ENCODE measurements around the gene DENND6B.

The DENND6B gene

GRCh38 chr22:50280708-50281383 is 46.0 kb downstream of the DENND6B start:
- TF ChIP-seq REST (IDR thresholded peaks at IDR 0.05; ENCODE audit: low read depth) (no peak), ZBTB7A (IDR thresholded peaks at IDR 0.05; ENCODE audit: low read depth) (no peak), NFIC (IDR thresholded peaks at IDR 0.05) (no peak), MAX (IDR thresholded peaks at IDR 0.05) (no peak), CREB1 (IDR thresholded peaks at IDR 0.05; ENCODE audit: low read depth) (no peak), RAD21 (IDR thresholded peaks at IDR 0.05; ENCODE audit: low read depth) (no peak), USF1 (IDR thresholded peaks at IDR 0.05) (no peak), CEBPB (IDR thresholded peaks at IDR 0.05) (no peak), EGR1 (IDR thresholded peaks at IDR 0.05) (no peak)

GRCh38 chr22:50280022-50280707 is 46.6 kb downstream of the DENND6B start:
- TF ChIP-seq MAX (IDR thresholded peaks at IDR 0.05) = no peak
- TF ChIP-seq ZBTB7A (IDR thresholded peaks at IDR 0.05; ENCODE audit: low read depth) = no peak

GRCh38 chr22:50278956-50279619 is 47.7 kb downstream of the DENND6B start:
- TF ChIP-seq RAD21 (IDR thresholded peaks at IDR 0.05; ENCODE audit: low read depth) (no peak), USF1 (IDR thresholded peaks at IDR 0.05) (no peak), ZBTB7A (IDR thresholded peaks at IDR 0.05; ENCODE audit: low read depth) (no peak), NFIC (IDR thresholded peaks at IDR 0.05) (no peak), EP300 (IDR thresholded peaks at IDR 0.05; ENCODE audit: borderline replicate concordance) (no peak), EGR1 (IDR thresholded peaks at IDR 0.05) (no peak), MAX (IDR thresholded peaks at IDR 0.05) (no peak), TCF12 (IDR thresholded peaks at IDR 0.05; ENCODE audit: low read depth) (no peak), TEAD4 (IDR thresholded peaks at IDR 0.05) (no peak), TAF1 (IDR thresholded peaks at IDR 0.05; ENCODE audit: low read depth) (no peak)

- TF ChIP-seq USF1 (IDR thresholded peaks at IDR 0.05) = no peak
- no peak for TF ChIP-seq YY1 (IDR thresholded peaks at IDR 0.05; ENCODE audit: low read depth)
- no peak for TF ChIP-seq EGR1 (IDR thresholded peaks at IDR 0.05)
- TF ChIP-seq ZBTB7A (IDR thresholded peaks at IDR 0.05; ENCODE audit: low read depth) = no peak
- TF ChIP-seq CEBPB (IDR thresholded peaks at IDR 0.05) = no peak
- no peak for TF ChIP-seq TCF12 (IDR thresholded peaks at IDR 0.05; ENCODE audit: low read depth)
- TF ChIP-seq MAX (IDR thresholded peaks at IDR 0.05) = no peak
- TF ChIP-seq REST (IDR thresholded peaks at IDR 0.05; ENCODE audit: low read depth) = no peak
- no peak for TF ChIP-seq TEAD4 (IDR thresholded peaks at IDR 0.05)
- no peak for TF ChIP-seq RAD21 (IDR thresholded peaks at IDR 0.05; ENCODE audit: low read depth)
- no peak for TF ChIP-seq CREB1 (IDR thresholded peaks at IDR 0.05; ENCODE audit: low read depth)
- TF ChIP-seq EP300 (IDR thresholded peaks at IDR 0.05; ENCODE audit: borderline replicate concordance) = no peak
- no peak for TF ChIP-seq FOXM1 (IDR thresholded peaks at IDR 0.05; ENCODE audit: borderline replicate concordance, low read depth)
- no peak for TF ChIP-seq TAF1 (IDR thresholded peaks at IDR 0.05; ENCODE audit: low read depth)
Observed at GRCh38 chr22:50278461-50278860, 48.4 kb downstream of the DENND6B start.

- TF ChIP-seq FOXM1 (IDR thresholded peaks at IDR 0.05; ENCODE audit: borderline replicate concordance, low read depth) = no peak
- TF ChIP-seq YY1 (IDR thresholded peaks at IDR 0.05; ENCODE audit: low read depth) = no peak
- TF ChIP-seq RAD21 (IDR thresholded peaks at IDR 0.05; ENCODE audit: low read depth) = peak; percentile 22; the same call in 1 of the 2 replicates
- 0 out of 2 replicates have a peak, but pooled peaks have one; percentile 23 for TF ChIP-seq ZBTB7A (IDR thresholded peaks at IDR 0.05; ENCODE audit: low read depth)
Observed at GRCh38 chr22:50277761-50278160, 49.1 kb downstream of the DENND6B start.

Data from Ishikawa (cell line).